B cell (primary cell): Measurements from ENCODE around the gene IRGC. TPM values are rescaled to one million over a fixed set of nuclear protein-coding genes. Genes with fewer than 3 reads are reported as not detected.

Experiments used
- ATAC-seq: fragments of 200-7000 bp; cut with Tn5 transposase; one replicate; pipeline ENCODE4 v1.10.0; 2021; ENCODE audit warnings: low read depth, mild to moderate bottlenecking, moderate number of reproducible peaks, moderate library complexity
- CTCF ChIA-PET: fragments of 350-600 bp; sonication (Branson Sonifier 250); formaldehyde crosslinking; loops from one replicate; lab custom pipeline; 2021; ENCODE audit warnings: antibody characterized with exemption, inconsistent platforms; lab: Charles Lee
- POLR2A ChIA-PET: fragments of 350-600 bp; sonication (Branson Sonifier 250); formaldehyde crosslinking; loops from one replicate; lab custom pipeline; 2021; ENCODE audit warnings: antibody characterized with exemption; lab: Charles Lee
- DNase-seq: peaks from one replicate; pipeline ENCODE4 v3.0.0; 2013
- H2AFZ ChIP-seq: 2 replicates; pipeline ENCODE4 v1.6.1; 2012; ENCODE audit warnings: mild to moderate bottlenecking, low read depth, low read length; ENCODE audit not compliant: insufficient read depth, poor library complexity, severe bottlenecking
- H3K27ac ChIP-seq, 2 donors: 1 replicate in 1 of 2; 2 replicates in 1 of 2; pipeline ENCODE4 v1.5.1; 2012 to 2013; ENCODE audit warnings: low read length in 2 of 2, mild to moderate bottlenecking in 2 of 2, moderate library complexity in 1 of 2
- H3K27me3 ChIP-seq, 4 experiments: fragments of 200-600 bp in 1 of 4; sonication (generic) in 1 of 4; replicated peaks in 1 of 4; 1 replicate in 2 of 4; 2 replicates in 2 of 4; pipeline versions ENCODE4 v1.6.1 to v1.7.0; 2013 to 2016; ENCODE audit warnings: low read length in 3 of 4, mild to moderate bottlenecking in 2 of 4, mixed read lengths in 1 of 4, moderate library complexity in 1 of 4; ENCODE audit not compliant: insufficient read depth in 4 of 4, control insufficient read depth in 3 of 4; ENCODE audit errors: control extremely low read depth in 1 of 4
- H3K36me3 ChIP-seq, 2 experiments: replicated peaks in 1 of 2; 1 replicate in 1 of 2; 2 replicates in 1 of 2; pipeline versions ENCODE4 v1.6.1 to v1.7.1; 2013; ENCODE audit warnings: low read length in 1 of 2; ENCODE audit not compliant: insufficient read depth in 2 of 2, control insufficient read depth in 1 of 2; ENCODE audit errors: control extremely low read depth in 1 of 2, extremely low read depth in 1 of 2
- H3K4me1 ChIP-seq, 2 donors: fragments of 200-600 bp in 1 of 2; sonication (generic) in 1 of 2; 1 replicate in 1 of 2; 2 replicates in 1 of 2; pipeline versions ENCODE4 v1.5.1 to v1.6.1; 2013 to 2017; ENCODE audit warnings: low read length in 2 of 2; ENCODE audit not compliant: control insufficient read depth in 2 of 2, insufficient read depth in 2 of 2
- H3K4me2 ChIP-seq: replicated peaks from 2 replicates; pipeline ENCODE3; 2012; ENCODE audit warnings: mild to moderate bottlenecking, low read depth, low read length; ENCODE audit not compliant: poor library complexity, severe bottlenecking
- H3K4me3 ChIP-seq, 5 experiments: fragments of 200-600 bp in 1 of 5; sonication (generic) in 1 of 5; 1 replicate in 3 of 5; 2 replicates in 2 of 5; pipeline versions ENCODE4 v1.5.1 to v1.7.0; 2011 to 2016; ENCODE audit warnings: low read length in 4 of 5, mild to moderate bottlenecking in 4 of 5, low read depth in 2 of 5, control low read depth in 1 of 5, moderate library complexity in 1 of 5; ENCODE audit not compliant: insufficient read depth in 1 of 5; ENCODE audit errors: control extremely low read depth in 1 of 5, extremely low read depth in 1 of 5
- H3K79me2 ChIP-seq: fragments of 200-600 bp; sonication (generic); one replicate; pipeline ENCODE4 v1.6.0; 2016; ENCODE audit warnings: low read length; ENCODE audit not compliant: control insufficient read depth, insufficient read depth
- H3K9ac ChIP-seq: fragments of 200-600 bp; sonication (generic); 2 replicates; pipeline ENCODE4 v1.6.1; 2017; ENCODE audit warnings: mild to moderate bottlenecking, low read length, moderate library complexity
- H3K9me3 ChIP-seq, 3 donors: one replicate each; pipeline versions ENCODE4 v1.6.1 to v1.7.1; 2013; ENCODE audit warnings: low read length in 2 of 3; ENCODE audit not compliant: control insufficient read depth in 2 of 3, insufficient read depth in 1 of 3; ENCODE audit errors: control extremely low read depth in 1 of 3
- H4K20me1 ChIP-seq: 2 replicates; pipeline ENCODE4 v1.6.0; 2012; ENCODE audit warnings: mild to moderate bottlenecking, low read length; ENCODE audit not compliant: insufficient read depth, control insufficient read depth, poor library complexity, severe bottlenecking
- H3K27ac Mint-ChIP-seq: one replicate; pipeline ENCODE4 v1.8.0; 2021; ENCODE audit warnings: mixed read lengths
- H3K27me3 Mint-ChIP-seq: one replicate; pipeline ENCODE4 v1.8.0; 2021; ENCODE audit warnings: mixed read lengths
- H3K4me1 Mint-ChIP-seq: one replicate; pipeline ENCODE4 v1.8.0; 2021; ENCODE audit warnings: mixed read lengths
- H3K4me3 Mint-ChIP-seq: one replicate; pipeline ENCODE4 v1.8.0; 2021; ENCODE audit warnings: mixed read lengths
- H3K9me3 Mint-ChIP-seq: one replicate; pipeline ENCODE4 v1.8.0; 2022; ENCODE audit warnings: mixed read lengths; ENCODE audit not compliant: insufficient read depth
- EZH2 ChIP-seq: IDR thresholded peaks from 2 replicates; pipeline ENCODE4 v1.6.1; 2012; ENCODE audit warnings: borderline replicate concordance, low read depth, mild to moderate bottlenecking, moderate library complexity, low read length; ENCODE audit not compliant: insufficient read depth, poor library complexity, severe bottlenecking
- WGBS: methylation state at CpG from one replicate; pipeline ENCODE4 v1.1.5; 2013; ENCODE audit warnings: missing lambda C conversion rate; ENCODE audit not compliant: insufficient coverage; 5-methylcytosine and 5-hydroxymethylcytosine counted together
- intact Hi-C: fragments of 100-400 bp; cut with micrococcal nuclease; formaldehyde crosslinking; loops from one replicate; pipeline ENCODE4 v1.10.0; 2022
- polyA plus RNA-seq: library from polyadenylated mRNA; depleted of rRNA; stranded (reverse); fragments of >200 nt; gene quantifications from 2 replicates; pipeline ENCODE4 v1.2.3, GENCODE V29; 2012
- total RNA-seq, 2 donors: library from RNA; stranded (reverse); fragments of 120-200 nt in 1 of 2; gene quantifications; 1 replicate in 1 of 2; 2 replicates in 1 of 2; pipeline versions ENCODE4 v1.2.3 to v1.2.4, GENCODE V29; 2013 to 2022
- TF ChIP-seq, protein P1 (sequence below): fragments of 200-600 bp; IDR thresholded peaks from one replicate; pipeline ENCODE4 v1.8.0; 2022; ENCODE audit warnings: antibody characterized with exemption, mild to moderate bottlenecking

Gene IRGC
- total and polyA plus RNA-seq, 2 donors (not counting 1 experiment from before 2014, with no cell fraction given) = not detected

DNA sequence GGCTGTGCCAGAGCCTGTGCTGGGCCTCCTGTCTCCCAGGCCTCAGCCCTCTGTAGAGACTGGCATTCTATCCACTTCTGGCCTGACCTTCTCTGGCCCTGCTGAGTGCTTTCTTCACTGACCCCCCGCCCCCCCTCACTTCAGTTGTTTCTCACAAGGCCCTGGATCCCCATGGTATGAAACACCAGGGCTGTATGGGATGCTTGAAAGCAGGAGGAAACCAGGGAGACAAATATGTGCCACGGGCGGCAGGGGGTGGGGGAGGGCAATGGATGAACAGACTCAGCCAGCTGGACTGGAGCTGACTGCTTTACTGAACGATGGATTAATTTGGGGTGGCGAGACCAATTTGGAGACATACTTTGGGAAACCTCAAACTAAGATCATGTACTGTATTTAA, 14.0 kb downstream of the IRGC start:
- Histone ChIP-seq H3K79me2 (no peaks in the 10 kb centered on the region), H3K4me1 (peaks cover 27 to 28% of the 10 kb centered on the region in 2 donors), H3K27ac (no peak overlapping the region), H4K20me1 (no peaks in the 10 kb centered on the region), H3K27me3 (no peaks in the 10 kb centered on the region), H3K9me3 (no peaks in the 10 kb centered on the region), H2AFZ (no peak overlapping the region), H3K36me3 (peaks cover 0 to 64% of the 10 kb centered on the region in 2 experiments), H3K4me3 (no peak overlapping the region), H3K9ac (no peak overlapping the region), H3K4me2 (no peak overlapping the region)
- ATAC-seq (no peak), DNase-seq (no peak)
- 92% methylated on average over 3 of the region's 5 CpGs for whole genome bisulfite sequencing
- Mint-ChIP-seq H3K4me1 (peaks cover 23% of the 10 kb centered on the region), H3K27me3 (no peaks in the 10 kb centered on the region), H3K4me3 (no peak overlapping the region), H3K27ac (no peak overlapping the region), H3K9me3 (no peaks in the 10 kb centered on the region)
- no peak for TF ChIP-seq EZH2
- TF ChIP-seq, protein P1, sequence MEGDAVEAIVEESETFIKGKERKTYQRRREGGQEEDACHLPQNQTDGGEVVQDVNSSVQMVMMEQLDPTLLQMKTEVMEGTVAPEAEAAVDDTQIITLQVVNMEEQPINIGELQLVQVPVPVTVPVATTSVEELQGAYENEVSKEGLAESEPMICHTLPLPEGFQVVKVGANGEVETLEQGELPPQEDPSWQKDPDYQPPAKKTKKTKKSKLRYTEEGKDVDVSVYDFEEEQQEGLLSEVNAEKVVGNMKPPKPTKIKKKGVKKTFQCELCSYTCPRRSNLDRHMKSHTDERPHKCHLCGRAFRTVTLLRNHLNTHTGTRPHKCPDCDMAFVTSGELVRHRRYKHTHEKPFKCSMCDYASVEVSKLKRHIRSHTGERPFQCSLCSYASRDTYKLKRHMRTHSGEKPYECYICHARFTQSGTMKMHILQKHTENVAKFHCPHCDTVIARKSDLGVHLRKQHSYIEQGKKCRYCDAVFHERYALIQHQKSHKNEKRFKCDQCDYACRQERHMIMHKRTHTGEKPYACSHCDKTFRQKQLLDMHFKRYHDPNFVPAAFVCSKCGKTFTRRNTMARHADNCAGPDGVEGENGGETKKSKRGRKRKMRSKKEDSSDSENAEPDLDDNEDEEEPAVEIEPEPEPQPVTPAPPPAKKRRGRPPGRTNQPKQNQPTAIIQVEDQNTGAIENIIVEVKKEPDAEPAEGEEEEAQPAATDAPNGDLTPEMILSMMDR = no peak
- CTCF ChIA-PET = interaction anchor here (0.8 kb wide), 1 partner anchor 15 kb away, joined by 3 read pairs; no protein-coding TSS in a partner anchor
- POLR2A ChIA-PET = no interaction called here
- intact Hi-C loops = no loop called here

DNA sequence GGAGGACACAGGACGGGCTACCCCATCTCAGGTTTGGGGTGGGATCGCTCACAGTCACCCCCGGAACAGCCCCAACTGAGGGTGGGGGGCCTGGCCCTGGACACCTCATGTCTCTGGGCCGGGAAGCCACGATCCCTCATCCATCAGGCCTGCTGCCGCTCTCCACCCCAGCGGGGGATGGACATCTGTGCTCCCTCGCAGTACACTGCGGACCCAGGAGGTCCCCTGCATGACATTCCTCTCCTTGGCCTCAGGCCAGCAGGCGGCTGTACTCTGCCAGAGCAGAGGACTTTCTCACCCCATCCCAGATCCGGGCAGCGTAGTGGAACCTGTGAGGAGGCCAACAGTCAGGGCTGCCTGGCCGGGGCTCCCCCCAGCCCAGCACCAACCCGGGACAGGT, 15.5 kb downstream of the IRGC start:
- TF ChIP-seq EZH2 = no peak
- TF ChIP-seq, protein P1 = no peak

More for the DNA sequence above, 15.5 kb downstream of the IRGC start:
- peaks cover 12% of the 10 kb centered on the region for H3K4me1 Mint-ChIP-seq
- H3K9me3 Mint-ChIP-seq = no peaks in the 10 kb centered on the region
- H3K27ac Mint-ChIP-seq = no peak overlapping the region
- Histone ChIP-seq H3K9ac (no peak overlapping the region), H3K4me2 (no peak overlapping the region), H3K9me3 (no peaks in the 10 kb centered on the region), H3K4me3 (no peak overlapping the region), H2AFZ (no peak overlapping the region), H3K36me3 (peaks cover 0 to 75% of the 10 kb centered on the region in 2 experiments), H3K79me2 (no peaks in the 10 kb centered on the region), H3K27ac (no peak overlapping the region), H4K20me1 (no peaks in the 10 kb centered on the region), H3K4me1 (peaks cover 14% of the 10 kb centered on the region in 2 donors), H3K27me3 (no peaks in the 10 kb centered on the region)
- ChIA-PET POLR2A (no interaction called here), CTCF (no interaction called here)
- DNase-seq = no peak
- no peak for ATAC-seq
- no peaks in the 10 kb centered on the region for H3K27me3 Mint-ChIP-seq
- intact Hi-C loops = no loop called here
- WGBS = over 99% methylated on average over 14 of the region's 14 CpGs
- H3K4me3 Mint-ChIP-seq = no peak overlapping the region
